Cardiac septum (tissue), 1 donor: ENCODE results near the gene GRB2. TPM values are rescaled to one million over a fixed set of nuclear protein-coding genes. Genes with fewer than 3 reads are reported as not detected.
"Not testable (repeated sequence)": the region's sequence is repeated elsewhere in the genome, so short reads cannot be mapped to it uniquely, and the experiment has no call there.

Source experiments
- DNase-seq: peaks from one replicate; pipeline ENCODE4 v3.0.0-alpha.2; 2020; ENCODE audit warnings: low spot score
- intact Hi-C: fragments of 100-400 bp; cut with DNase I; formaldehyde crosslinking; loops from one replicate; pipeline ENCODE4 v1.14.0; 2022
- long read RNA-seq: library from polyadenylated mRNA; unstranded; transcript quantifications from one replicate; pipeline ENCODE4 v2.0.0, GENCODE V29; 2021
- total RNA-seq: library from RNA; stranded (reverse); fragmentation: NEBNext Ultra II Directional; extraction: Animal tissue kit (Norgen Biotek cat#: 25700); gene quantifications from one replicate; pipeline ENCODE4 v1.2.1, GENCODE V29; 2021
- donor health status: DM: no; HTN: no; CAD: no.

The GRB2 gene
- 57.1 TPM for total RNA-seq
- long read RNA-seq, transcript GRB2-202 (6 exons, 3,248 nt), result major isoform, 65 of 134 reads
- long read RNA-seq, transcript GRB2-205 (5 exons, 3,182 nt), result minor isoform, 39 of 134 reads
- long read RNA-seq, partial matches to known transcripts, result 8 of 134 reads
- long read RNA-seq, other reads (novel, unspliced or antisense), result 20 of 134 reads

- intact Hi-C loops, result loop anchor here (5.0 kb wide), 1 partner anchor 112 kb away; the partner anchor contains the start of genes CASKIN2 and TSEN54
- peak; percentile 100 for DNase-seq
Measured at GRCh38 chr17:75405365-75406221, at the start of gene GRB2. Gene GRB2 (minus strand): TSS chr17:75405678. CDS start chr17:75393628, 12,050 bp downstream.

- DNase-seq, intact Hi-C loops: not testable (repeated sequence)
Measured at GRCh38 chr17:75454672-75455071, 49.2 kb upstream of the GRB2 start.

GRCh38 chr17:75454193-75454592 is 48.7 kb upstream of the GRB2 start:
- no peak for DNase-seq
- intact Hi-C loops, result no loop called here

DNA sequence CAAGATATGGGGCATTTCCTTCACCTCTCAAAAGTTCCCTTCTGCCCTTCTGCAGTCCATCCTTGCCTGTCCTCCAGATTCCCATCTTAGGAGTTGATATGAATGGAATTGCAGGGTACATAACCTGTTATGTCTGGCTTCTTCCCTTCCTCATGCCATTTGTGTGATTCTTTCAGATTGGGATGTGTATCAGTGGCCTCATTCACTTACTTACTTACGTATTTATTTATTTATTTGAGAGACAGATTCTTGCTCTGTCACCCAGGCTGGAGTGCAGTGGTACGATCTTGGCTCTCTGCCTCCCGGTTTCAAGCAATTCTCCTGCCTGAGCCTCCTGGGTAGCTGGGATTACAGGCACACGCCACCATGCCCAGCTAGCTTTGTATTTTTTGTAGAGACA is 44.8 kb upstream of the GRB2 start:
- DNase-seq, result no peak
- intact Hi-C loops, result no loop called here

DNA sequence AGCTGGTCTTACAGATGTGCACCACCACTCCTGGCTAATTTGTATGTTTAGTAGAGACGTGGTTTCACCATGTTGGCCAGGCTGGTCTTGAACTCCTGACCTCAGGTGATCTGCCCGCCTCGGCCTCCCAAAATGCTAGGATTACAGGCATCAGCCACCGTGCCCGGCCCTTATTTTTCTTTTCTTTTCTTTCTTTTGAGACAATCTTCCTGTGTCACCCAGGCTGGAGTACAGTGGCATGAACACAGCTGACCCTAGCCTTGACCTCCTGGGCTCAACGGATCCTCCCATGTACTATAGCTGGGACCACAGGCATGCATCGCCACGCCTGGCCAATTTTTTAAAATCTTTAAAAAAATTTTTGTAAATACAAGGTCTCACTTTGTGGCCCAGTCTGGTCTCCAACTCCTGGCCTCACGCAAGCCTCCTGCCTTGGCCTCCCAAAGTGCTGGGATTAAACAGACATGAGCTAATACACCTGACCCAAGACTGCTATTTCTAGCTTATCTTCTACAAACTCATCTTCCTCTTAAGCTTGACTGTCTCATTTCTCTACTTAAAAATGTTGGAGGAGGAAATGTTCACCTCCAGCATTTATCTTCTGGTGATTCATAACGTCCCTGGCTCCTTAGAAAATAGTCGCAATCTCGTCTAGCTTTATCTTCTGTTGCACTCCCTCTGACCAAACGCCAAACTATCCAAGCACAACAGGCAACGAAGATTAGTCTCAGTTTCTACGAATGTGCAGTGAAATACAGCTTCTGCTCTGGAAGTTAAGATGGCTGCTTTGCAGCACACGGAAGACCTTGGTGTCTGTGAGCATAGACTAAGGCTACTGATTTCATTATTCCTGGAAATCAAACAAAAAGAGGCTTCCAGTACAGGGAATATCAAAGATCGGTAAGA is 42.7 kb upstream of the GRB2 start:
- DNase-seq, result no peak
- intact Hi-C loops, result no loop called here

DNA sequence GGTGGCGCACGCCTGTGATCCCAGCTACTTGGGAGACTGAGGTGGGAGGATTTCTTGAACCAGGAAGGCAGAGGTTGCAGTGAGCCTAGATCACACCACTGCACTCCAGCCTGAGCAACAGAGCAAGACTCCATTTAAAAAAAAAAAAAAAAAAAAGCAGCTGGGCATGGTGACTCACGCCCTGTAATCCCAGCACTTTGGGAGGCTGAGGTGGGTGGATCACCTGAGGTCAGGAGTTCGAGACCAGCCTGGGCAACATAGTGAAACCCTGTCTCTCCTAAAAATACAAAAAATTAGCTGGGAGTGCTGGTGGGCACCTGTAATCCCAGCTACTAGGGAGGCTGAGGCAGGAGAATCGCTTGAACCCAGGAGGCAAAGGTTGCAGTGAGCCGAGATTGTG is 40.4 kb upstream of the GRB2 start:
- not testable (repeated sequence) for DNase-seq

GRCh38 chr17:75445296-75445695 is 39.8 kb upstream of the GRB2 start:
- DNase-seq, result no peak
- intact Hi-C loops, result no loop called here

More for the DNA sequence above, 40.4 kb upstream of the GRB2 start:
- intact Hi-C loops, result not testable (repeated sequence)

DNA sequence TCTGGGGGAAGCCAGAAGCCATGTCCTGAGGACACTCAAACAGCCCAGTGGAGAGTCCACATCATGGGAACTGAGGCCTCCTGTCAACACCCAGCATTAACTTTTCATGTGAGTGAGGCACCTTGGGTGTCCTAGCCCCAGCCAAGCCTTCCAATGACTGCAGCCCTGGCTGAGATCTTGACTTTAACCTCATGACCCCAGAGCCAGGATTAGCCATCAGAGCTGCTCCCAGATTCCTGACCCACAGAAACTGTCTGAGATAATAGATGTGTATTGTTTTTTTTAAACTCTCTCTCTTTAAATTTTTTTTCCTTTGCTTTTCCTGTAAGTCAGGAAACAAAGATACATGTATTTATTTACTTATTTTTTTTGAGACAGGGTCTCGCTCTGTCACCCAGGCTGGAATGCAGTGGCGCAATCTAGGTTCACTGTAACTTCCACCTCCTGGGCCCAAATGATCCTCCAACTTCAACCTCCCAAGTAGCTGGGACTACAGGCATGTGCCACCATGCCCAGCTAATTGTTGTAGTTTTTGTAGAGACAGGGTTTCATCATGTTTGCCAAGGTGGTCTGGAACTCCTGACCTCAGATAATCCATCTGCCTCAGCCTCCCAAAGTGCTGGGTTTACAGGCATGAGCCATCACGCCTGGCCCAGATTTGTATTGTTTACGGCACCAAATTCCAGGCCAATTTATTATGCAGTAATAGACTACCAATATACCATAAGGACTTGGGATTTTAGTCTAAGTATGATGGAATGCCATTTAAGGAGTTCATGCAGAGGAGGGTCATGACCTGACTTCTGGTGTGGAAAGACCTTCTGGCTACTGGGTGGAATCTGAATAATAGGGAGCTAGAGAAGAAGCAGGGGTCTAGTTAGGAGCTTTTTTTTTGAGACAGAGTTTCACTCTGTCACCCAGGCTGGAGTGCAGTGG is 37.0 kb upstream of the GRB2 start:
- DNase-seq, result no peak
- intact Hi-C loops, result loop anchor here (5.0 kb wide), 1 partner anchor 70 kb away; no protein-coding TSS in a partner anchor

DNA sequence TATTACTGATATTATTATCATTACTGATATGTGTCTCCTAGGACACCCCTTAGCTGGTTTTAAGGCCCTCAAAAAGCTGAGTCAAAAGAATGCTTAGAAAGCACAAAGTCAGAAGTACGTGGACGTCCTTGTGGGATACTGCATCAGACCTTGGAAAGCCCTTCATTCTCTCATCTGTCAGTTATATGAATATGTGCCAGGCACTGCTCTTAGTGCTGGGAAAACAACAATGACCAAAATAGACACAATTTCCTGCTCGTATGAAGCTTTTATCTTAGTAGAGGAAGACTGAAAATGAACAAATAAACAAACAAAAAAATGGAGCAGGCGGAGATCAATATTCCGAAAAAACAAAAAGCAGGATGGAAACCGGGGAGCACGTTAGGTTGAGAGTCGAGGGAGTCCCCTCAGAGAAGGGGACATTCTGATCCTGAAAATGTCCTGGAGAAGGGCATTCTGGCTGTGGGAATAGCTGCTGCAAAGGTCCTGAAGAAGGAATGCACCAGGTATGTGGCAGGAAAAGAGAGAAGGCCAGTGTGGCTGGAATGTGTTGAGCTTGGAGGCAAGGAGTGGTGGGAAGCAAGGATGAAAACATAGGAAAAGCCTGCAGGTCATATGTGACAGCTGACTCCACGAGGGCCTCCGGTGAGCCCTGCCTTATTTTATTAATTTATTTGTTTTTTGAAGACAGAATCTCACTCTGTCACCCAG is 35.4 kb upstream of the GRB2 start:
- intact Hi-C loops, result loop anchor here (5.0 kb wide), 1 partner anchor 71 kb away; no protein-coding TSS in a partner anchor
- no peak for DNase-seq

- DNase-seq, result no peak
- intact Hi-C loops, result no loop called here
Measured at GRCh38 chr17:75439287-75439686, 33.8 kb upstream of the GRB2 start.

DNA sequence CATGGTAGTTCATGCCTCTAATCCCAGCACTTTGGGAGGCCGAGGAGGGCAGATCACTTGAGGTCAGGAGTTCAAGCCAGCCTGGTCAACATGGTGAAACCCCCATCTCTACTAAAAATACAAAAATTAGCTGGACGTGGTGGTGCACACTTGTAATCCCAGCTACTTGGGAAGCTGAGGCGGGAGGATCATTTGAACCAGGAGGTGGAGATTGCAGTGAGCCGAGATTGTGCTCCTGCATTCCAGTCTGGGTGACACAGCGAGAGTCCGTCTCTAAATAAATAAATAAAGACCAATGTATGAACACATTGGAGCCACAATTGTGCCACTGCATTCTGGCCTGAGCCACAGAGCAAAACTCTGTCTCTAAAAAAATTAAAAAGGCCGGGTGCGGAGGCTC is 31.9 kb upstream of the GRB2 start:
- intact Hi-C loops, DNase-seq: not testable (repeated sequence)

- DNase-seq, intact Hi-C loops: not testable (repeated sequence)
Measured at GRCh38 chr17:75434433-75434832, 29.0 kb upstream of the GRB2 start.

DNA sequence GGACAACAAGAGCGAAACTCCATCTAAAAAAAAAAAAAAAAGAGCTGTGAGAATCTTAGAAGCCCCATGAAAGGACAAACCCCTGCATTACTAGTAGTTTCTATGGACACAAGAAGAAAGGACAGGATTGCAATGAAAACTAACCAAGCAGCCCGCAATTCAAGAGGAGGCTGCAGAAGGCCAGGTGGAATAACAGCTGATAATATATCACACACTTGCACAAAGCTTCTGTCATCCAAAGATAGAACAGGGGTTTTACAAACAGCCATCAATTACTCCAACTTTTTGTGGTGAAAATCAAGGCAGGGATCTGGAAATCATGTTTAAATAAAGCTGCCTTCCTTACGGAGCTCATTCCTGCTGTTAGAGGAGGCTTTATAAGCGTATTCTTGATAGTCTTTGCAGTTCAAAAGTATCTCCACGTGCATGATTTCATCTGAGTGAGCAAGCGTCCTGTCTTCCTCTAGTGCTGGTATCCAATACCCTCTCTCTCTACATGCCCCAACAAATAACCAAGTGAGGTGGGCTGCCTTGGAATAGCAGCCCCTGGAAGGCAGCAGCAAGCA is 27.8 kb upstream of the GRB2 start:
- intact Hi-C loops, result no loop called here
- no peak for DNase-seq

GRCh38 chr17:75430159-75430974 is 24.9 kb upstream of the GRB2 start:
- no peak for DNase-seq
- intact Hi-C loops, result no loop called here

GRCh38 chr17:75428543-75429469 is 23.3 kb upstream of the GRB2 start:
- intact Hi-C loops, result loop anchor here (5.0 kb wide), 1 partner anchor 58 kb away; no protein-coding TSS in a partner anchor
- no peak for DNase-seq

DNA sequence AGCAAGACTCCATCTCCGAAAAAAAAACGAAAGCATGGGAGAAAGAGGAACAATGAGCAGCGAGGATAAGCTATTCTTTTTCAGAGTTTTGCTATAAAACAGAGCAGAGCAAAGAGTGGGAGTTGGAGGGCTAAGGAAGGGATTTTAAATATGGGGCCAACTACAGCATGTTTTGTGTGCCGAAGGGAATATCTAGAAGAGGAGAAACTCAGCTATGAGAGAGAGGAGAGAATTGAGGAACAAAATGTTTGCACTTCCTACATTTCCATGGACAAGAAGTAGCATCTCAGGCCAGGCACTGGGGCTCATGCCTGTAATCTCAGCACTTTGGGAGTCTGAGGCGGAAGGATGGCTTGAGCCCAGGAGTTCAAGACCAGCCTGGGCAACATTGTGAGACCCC is 13.1 kb upstream of the GRB2 start:
- intact Hi-C loops, result no loop called here
- no peak for DNase-seq
